COLO829 (cell line): ENCODE results near the gene CLIC5.
"Not testable (repeated sequence)": the region's sequence is repeated elsewhere in the genome, so short reads cannot be mapped to it uniquely, and the experiment has no call there.

ENCODE experiments used
- DNase-seq: peaks from one replicate; pipeline ENCODE4 v3.0.0; 2012; ENCODE audit warnings: low spot score

Gene CLIC5

DNA sequence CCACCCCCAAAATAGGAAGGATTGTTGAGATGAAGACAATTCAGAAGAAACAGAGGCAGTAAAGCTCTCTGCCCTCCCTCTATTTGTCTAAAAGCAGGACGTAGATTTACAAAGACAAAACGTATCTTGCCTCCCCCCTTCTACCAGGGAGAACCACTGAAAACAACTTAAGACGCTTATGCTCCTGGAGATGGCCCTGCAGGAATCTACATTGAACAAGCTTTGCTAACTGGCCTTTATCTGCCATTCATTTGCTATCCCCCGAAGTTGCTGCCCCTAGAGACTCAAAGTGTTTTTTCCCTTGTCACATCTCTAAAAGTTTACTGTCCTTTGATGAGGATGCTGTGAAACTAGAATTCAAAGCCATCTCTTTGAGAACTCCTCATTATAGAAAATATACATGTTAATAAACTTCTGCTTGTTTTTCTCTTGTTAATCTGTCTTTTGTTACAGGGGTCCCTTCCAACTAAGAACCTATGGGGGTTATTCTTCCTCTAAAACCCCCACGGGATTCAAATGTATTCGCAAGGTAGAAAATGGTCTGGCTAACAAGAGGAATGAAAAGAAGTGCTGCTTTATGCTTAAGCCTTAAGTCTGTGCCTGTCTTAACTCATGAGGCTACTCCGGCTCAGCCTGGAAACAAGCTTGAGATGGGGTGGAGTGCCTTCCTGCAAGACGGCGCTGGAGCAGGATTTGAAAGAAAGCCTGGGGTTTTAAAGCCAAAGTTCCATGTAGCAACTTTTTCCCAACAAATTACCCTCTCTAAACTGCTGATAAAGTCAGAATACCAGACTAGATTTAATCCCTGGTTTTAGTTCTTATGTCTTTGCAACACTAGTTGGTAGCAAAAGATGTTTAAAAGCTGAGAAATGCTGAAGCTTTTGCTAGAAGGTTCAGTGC is 88.0 kb downstream of the CLIC5 start:
- no peak for DNase-seq

DNA sequence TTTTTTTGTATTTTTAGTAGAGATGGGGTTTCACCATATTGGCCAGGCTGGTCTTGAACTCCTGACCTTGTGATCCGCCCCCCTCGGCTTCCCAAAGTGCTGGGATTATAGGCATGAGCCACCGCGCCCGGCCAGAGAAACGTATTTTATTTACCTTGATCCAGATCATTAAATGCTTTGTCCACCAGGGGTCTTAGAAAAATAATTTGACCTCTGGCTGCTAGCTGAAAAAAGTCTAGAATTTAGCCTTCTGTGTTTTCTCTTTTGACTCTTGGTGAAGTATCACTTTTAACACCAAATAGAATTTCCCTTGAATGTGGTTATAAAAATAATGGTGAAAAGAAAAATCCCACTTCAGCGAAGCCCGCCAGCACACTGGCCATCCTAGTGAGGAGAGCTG is 89.2 kb downstream of the CLIC5 start:
- not testable (repeated sequence) for DNase-seq

DNA sequence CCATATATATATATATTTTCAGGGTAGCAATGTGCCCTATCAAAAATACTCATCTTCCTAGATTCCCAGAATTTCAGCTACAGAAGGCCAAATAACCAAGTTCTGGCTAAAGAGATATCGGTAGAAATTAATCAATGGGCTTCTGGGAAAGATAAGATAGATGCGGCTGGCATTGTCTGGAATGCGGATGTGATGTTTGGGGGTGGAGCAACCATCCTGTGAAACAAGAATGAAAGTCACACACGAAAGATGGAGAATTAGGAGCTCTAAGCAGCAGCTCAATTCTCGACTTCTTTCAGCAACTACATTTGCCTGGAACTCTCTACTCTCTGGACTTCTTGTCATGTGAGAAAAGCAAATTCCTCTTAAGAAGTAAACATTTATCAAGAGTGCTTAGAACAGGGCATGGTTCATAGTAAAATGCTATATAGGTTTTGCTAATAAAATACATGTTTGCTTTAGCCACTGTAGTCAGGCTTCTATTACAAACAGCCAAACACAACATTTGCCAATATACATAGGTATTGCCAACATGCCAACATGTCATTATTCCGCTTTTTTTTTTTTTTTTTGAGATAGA is 90.8 kb downstream of the CLIC5 start:
- no peak for DNase-seq

DNA sequence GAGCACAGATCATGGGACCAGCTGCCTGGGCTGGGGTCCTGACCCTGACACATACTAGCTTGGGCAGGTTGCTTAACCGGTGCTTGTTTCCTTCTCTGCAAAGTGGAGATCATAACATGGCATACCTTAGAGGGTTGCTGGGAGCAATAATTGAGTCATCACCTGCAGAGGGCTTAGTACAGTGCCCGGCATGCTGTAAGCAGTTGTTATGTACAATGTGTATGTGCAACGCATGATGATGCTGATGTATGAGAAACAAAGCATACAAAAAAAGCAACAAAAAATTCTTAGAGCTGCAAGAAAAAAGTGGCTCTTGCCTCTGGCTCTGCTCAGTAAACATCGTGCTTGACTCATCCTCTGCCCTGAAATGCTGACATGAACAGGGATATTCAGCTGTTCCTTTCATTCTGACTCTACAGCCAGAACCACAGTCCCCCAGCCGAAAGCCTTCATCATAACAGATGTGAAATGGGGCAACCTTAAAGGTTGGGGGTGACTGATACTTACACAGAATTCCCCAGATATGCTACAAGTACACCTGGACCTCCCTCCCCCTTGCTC is 91.7 kb downstream of the CLIC5 start:
- DNase-seq: no peak

DNA sequence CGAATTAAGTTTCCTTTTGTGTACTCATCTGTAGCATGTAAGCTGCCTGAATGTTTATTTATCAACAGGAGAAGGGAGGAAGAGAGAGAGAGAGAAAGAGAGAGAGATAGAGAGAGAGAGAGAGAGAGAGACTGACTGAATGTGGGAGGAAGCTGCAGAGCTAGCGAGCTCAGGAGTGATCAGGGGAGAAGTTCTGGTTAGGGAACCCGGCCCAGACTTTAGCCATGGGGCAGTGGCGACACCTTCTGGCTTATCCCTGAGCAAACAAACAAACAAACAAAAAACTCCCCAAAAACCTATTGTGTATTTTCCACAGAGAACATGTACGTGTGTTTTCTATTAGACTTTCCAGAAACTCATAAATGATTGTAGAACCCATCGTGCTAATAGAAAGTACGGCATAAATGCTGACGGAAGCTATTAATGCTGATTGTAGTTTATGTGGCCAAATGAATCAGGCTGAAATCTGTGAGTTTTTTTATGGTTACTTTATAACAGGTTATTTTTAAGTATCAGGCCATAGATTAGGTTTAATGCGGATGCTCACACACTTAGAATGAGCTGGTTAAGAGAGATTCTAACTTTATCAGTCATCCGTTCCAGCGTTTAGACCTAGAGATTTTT is 92.8 kb downstream of the CLIC5 start:
- peak; percentile 68 for DNase-seq

DNA sequence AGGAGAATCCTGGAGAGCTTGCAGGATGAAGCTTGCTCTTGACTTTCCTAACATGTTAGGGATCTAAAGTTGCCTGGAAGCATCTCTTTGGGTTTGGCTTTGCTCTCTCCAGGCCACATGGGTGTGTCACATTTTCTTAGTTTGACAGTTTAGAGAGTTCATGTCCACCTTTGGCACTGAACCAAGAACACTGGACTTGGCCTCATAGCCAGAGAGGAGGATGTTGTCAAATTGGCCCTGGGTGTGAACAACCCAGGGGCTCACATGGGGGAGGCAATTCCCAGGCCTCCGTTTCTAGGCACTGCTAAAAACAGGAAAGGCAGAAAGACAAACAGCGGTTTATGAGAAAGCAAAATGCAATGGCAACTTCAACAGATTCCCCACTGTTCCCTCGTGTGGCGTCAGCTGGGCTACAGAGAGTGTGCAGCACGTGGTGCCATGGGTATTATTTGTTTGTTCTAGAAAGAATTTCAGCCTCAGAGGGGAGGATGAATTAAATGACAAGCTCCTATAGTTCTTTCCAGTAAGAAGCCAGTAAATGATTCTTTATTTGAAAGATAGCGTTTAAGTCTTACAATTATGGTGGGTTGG is 93.9 kb downstream of the CLIC5 start:
- no peak for DNase-seq

DNA sequence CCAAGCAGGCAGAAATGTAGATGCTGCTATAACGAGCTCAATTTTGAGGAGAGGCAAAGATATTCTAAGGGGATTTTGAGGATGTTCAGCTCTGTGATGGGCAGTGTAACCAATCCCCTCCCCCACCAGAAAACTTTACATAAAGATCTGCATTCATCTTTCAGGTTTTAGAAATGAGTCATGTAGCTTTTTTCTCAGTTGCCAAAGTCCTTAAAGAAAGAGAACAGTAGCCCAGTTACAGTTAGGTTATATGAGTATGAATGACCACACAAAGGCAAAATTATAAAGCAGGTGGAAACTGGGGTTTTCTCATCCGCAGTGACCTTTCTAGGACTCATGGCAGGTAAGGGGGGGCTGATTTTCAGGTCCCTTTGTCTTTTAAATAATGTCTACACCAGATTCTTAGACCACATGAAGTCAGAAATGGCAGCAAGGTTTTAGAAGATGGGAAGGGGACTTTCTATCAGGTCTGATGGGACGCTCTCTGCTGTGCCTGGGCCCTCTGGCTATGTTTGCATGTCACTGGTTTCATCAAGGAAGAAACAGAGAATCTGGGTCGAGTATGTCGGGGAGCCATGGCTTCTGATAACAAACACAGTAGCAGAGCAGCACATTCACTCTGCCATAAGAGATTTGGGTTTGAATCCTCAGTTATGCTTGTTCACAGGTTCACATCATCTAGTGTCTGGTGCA is 94.7 kb downstream of the CLIC5 start:
- peak; percentile 89 for DNase-seq

DNA sequence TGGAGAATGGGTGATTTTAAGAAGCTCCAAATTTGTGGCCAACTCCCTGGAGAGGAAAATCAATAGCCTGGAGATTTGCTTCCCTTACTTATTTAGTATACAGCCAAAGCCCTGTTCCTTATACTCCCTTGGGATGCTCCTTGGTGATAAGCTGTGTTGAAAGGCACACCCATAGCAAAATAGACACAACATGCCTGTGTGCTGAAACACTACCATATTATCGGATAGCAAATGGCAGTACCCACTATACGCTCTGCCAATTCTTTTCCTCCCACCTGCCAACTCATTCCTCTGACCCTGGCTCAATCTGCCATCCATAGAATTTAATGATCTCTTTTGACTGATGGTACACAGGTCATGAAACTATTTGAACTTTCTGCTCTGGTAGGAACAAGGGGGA is 98.2 kb downstream of the CLIC5 start:
- DNase-seq: no peak

DNA sequence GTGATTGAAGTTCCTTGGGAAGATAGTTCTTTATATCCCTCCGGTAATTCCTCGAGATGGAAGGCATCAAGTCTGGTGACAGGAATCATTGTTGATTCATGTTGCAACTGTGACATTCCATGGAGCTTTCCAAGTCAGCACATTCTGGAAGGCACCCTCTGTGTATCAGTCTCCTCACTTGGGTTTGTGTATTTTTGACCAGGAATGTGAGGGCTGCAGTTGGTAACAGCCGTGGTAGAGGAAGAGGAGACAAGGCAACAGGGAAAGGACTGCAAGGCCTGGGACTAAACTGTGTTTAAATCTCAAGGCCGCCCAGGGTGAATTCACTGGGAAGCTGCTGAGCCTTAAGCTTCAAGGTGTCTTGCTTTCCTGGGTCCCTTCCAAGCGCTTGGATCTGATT is 99.0 kb downstream of the CLIC5 start:
- no peak for DNase-seq

DNA sequence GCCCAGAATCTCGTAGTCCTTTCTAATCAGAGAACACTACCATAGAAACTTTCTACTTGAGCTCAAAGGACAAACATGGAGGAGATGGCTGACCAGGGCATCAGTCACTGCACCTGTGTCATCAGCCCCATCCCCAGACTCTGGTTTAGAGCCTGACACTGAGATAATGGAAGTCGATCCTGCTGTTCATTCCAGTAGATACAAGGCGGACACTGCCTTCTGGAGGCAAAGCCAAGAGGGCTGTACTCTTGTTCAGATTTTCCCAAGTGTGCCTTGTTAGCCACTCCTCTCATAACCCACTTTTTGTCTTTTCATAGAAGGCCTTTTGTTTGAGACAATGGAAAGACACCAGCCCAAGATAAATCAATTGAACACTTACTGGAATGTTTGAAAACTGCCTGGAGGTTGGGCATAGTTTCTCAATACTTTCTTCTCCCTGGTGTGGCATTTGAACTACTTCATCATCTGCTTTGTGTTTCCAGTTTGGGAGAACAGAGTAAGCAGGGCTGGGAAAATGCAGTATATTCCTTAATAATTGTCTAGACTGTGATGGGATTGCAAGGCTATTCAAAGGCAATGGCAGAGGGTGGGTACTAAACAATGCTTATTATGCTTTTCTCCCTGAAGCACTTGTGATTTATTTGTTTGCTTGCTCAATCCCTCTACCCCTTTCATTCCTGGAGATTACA is 99.7 kb downstream of the CLIC5 start:
- no peak for DNase-seq

DNA sequence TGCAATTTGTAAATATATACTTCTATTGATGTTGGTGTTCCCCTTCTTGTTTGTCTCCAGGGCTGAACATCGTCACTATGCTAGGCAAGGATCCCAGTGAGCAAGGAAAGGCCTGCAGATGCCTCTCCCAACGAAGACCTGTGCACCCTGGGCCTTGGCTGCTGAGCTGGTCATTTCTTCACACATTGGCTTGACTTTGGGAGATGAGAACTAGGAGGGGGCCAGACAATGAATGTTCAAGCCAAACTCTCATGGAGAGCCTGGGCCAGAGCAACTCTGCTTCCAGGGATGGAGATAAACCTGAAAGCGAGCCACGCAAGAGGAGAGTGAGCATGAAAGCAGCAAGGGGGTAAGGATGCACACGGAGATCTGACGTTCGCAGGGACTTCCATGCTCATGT is 104.0 kb downstream of the CLIC5 start:
- DNase-seq: no peak

DNA sequence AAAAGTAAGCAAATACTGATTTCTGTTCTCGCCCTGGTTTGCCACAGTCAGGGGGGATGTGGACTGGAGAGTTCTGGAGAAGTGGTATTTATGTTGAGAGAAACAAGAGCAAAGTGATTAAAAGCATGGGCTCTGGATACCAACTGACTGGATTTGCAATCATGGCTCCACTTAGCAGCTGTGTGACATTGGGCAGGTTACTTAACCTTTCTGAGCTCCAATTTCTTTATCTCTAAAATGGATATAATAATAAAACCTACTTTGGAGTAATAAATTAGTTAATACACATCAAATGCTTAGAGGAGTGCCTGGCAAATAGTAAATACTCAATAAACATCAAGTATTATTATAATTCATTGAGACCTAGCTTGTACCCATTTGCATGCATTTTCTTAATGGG is 111.7 kb downstream of the CLIC5 start:
- no peak for DNase-seq

DNA sequence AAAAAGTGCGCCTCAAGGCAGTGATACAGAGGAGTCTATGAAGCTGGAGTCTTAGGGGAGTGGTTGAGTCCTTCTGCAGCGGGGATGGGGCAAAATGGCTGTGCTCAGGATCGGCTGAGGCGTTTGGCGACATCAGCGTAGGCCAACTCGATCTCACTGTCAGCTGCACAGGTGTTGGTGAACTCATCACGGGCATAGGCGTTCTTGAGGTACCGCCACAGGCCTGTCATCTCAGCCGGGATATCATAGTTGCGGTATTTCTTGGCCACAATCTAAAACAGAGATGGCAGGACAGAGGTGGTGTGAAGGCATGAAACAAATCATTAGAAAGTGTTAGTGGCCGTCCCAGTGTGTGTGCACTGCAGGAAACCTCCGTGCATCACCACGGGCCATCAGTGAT is 112.7 kb downstream of the CLIC5 start:
- no peak for DNase-seq

DNA sequence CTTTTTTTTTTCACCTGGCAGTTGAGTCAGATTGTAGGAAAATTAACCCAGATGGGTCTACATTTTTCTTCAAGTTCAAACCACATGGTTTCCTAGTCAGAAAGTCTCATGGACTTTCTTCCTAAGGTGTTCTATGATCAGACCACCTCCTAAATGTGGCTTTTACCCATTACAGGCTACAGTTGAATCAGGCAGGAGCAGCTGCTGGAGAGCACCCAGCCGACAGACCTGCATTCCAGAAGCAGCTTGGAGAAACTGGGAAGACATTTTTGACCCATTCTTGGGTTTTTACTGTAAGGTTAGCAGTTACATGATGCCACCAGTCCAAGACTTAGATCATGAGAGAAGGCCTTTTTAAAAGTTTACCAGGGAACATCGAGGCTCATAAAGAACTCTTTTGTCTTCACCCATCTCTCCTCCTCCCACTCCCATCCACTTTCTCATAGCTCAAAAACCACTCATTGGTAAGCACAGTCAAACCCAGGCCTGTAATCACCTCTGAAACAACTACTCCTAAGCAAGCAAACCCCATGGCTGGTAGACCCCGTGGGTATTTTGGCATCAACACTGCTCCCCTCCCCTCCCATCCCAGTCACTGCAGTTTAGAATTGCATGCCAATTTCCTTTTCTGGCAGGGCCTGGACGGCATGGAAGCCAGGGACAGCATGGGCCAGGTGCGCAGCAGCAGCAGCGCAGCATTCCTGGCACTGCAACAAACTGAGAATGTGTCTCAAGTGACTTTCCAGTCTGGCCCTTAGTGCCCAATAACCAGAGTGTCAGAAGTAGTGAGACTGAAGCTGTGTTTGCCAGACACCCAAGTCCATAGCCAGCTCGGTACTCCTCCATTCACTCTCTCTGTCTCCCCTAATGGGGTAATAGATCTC is 113.7 kb downstream of the CLIC5 start:
- DNase-seq: peak; percentile 67

DNA sequence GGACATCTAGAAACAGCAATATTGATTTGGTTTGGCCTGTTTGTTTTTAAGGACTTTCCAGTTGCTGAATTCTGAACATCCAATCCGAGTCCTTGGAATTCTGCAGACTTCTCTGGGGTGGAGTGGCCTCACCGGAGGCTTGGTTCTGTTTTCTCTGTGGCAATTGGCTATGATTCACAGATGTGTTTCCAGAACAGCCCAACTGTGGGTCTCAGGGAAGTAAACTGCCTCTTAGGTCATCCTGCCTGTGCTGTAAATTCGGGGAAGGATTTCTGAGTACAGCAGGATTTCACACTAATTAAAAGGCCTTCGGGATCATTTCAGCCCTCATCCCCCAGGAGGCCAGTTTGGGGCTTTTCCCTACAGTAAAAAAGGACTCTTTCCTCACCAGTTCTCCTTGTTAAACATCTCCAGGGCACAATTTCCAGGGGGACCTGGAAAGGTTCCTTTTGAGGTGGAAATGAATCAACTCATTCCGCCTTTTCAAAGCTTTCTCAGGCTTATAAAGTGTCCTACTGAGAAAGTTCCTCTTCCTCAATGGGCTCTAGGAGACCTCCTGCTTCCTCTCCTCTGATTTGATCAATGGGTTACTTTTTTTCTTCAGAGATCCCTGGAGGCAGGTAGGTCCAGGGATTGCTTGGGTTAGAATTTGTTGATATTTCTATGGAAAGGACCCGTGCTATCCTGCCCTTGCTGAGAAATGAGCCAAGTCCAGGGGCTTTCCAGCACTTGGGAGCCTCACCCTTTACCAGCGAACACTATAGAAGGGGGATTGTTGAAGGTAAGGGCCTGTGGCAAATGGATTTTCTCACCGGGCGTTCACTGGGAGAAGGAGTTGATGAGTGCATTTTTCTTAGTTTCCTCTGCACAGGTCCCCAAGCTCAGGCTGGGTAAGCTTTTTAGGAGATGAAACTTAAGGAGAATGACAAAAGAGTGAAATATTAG is 114.6 kb downstream of the CLIC5 start:
- no peak for DNase-seq

DNA sequence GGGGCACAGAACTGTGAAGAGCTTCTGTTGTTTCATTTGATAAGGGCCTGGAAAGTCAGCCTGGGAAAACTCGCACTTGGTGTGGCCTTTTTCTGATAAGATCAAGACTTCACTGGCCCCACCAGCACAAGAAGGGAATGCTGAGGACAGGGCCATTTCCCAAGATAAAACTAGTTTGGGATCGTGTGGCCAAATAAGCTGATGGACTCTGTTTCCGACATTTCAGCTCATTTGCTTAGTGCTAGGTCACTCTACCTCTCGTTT is 116.0 kb downstream of the CLIC5 start:
- no peak for DNase-seq

DNA sequence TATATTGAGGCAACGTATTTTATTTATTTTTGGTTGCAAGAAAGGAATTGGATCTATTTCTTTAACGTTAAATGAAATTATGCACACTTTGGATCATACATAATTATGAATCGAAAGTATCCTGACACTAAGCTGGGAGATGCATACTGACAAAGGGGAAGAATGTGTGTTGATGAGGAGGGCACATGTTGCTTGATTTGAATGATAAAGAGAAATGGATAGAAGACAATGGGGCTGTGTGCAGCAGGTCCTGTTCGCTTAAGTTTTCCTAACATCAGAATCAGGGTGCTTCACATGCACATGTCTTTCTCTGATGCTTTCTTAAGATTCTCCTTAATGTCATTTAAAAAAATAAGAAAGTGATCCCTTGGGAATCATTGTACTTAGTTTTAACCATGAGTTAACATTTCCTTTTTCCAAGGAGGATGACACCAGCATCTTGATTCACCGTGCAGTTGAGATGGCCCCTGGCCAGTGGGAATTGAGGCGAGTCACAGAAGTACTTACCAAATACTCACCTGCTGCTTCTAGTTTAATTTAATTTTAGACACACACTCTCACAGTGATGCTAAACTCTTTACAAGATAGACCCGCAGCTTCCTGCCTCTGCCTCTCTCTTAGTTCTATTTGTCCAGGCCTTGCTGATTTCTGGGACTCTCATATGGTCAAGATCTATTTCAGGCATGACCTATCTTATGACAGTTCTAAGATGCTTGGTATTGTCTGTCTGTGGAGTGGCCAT is 116.5 kb downstream of the CLIC5 start:
- DNase-seq: no peak

DNA sequence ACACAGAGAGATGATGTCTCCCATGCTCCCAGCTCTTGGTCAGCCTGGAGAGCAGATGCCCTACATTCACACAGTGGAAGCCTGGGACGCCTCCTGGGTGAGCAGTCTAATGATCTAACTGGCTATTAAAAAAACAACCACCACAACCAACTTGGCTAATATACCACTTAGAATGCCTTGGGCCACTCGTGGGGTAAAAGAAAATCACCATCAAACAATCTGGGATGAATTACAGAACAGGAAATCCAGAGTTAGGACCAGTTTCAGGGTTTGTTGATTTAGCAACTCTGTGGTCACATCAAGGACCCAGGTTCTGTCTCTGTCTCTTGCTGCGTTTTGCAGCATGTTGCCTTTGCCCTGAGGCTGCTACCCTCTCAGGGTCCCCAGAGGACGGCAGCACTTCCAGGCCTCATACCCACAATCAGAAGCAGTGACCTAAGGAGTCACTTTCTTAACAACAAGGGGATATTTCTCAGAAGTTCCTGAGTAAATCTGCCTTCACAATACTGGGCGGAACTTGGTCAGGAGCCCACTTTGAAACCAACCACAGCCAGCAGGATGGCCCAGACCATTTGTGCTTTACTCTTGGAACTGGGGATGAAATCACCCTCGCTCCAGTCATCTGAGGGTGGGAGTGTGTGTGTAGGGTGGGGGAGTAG is 118.7 kb downstream of the CLIC5 start:
- no peak for DNase-seq
